Ovary (tissue), 9 donors: ENCODE results near the gene ASB2. TPM values are rescaled to one million over a fixed set of nuclear protein-coding genes. Genes with fewer than 3 reads are reported as not detected.

Source experiments
- DNase-seq, 5 donors: peaks; one replicate each; pipeline ENCODE4 v3.0.0-alpha.2; 2019 to 2020
- H3K27ac ChIP-seq, 2 donors: fragments of 200-600 bp; one replicate each; pipeline versions ENCODE4 v1.5.1 to v1.8.0; 2019 to 2022
- H3K27me3 ChIP-seq: fragments of 200-600 bp; one replicate; pipeline ENCODE4 v1.8.0; 2022
- H3K36me3 ChIP-seq: fragments of 200-600 bp; sonication (generic); one replicate; pipeline ENCODE4 v1.5.1; 2019
- H3K4me1 ChIP-seq: one replicate; pipeline ENCODE4 v1.8.1; 2013; ENCODE audit warnings: mild to moderate bottlenecking, moderate library complexity; ENCODE audit not compliant: insufficient read depth
- H3K4me3 ChIP-seq: fragments of 200-600 bp; sonication (generic); one replicate; pipeline ENCODE4 v1.5.1; 2017
- H3K9me3 ChIP-seq, 2 donors: fragments of 200-600 bp in 1 of 2; sonication (generic) in 1 of 2; one replicate each; pipeline versions ENCODE4 v1.5.1 to v1.8.1; 2013 to 2019; ENCODE audit warnings: mild to moderate bottlenecking in 1 of 2, moderate library complexity in 1 of 2
- EP300 ChIP-seq: sonication (generic); formaldehyde crosslinking; IDR thresholded peaks from one replicate; pipeline ENCODE4 v1.6.1; 2017; ENCODE audit warnings: antibody characterized with exemption
- POLR2A ChIP-seq: fragments of 450-650 bp; IDR thresholded peaks from one replicate; pipeline ENCODE4 v1.6.1; 2017; ENCODE audit warnings: antibody characterized with exemption, mild to moderate bottlenecking, moderate library complexity
- WGBS, 3 donors: extraction: QIAGEN DNeasy Blood & Tissue Kit in 1 of 3; methylation state at CpG; one replicate each; pipeline versions ENCODE4 v1.1.5 to v1.1.7; 2013 to 2017; 5-methylcytosine and 5-hydroxymethylcytosine counted together
- intact Hi-C, 4 donors: fragments of 100-400 bp; cut with DNase I; formaldehyde crosslinking; loops; one replicate each; pipeline versions ENCODE4 v1.11.0 to v1.15.1; 2022 to 2023
- polyA plus RNA-seq, 2 donors: library from polyadenylated mRNA; stranded (reverse); fragments of 200-250 nt in 1 of 2; fragments of 350-450 nt in 1 of 2; fragmentation: Illumina TruSeq in 1 of 2; extraction: RNeasy Lipid Tissue Mini Kit (QIAGEN cat#74804) in 1 of 2; gene quantifications; one replicate each; pipeline ENCODE4 v1.2.3, GENCODE V29; 2013 to 2014
- total RNA-seq, 7 donors: library from RNA; depleted of rRNA in 2 of 7; stranded (reverse); fragments of >200 nt in 2 of 7; fragmentation: NEBNext Ultra II Directional in 3 of 7; extraction: Animal tissue kit (Norgen Biotek cat#: 25700) in 3 of 7; gene quantifications; one replicate each; pipeline versions ENCODE4 v1.1.0 to v1.2.4, GENCODE V29; 2016 to 2023
- TF ChIP-seq, protein P1 (sequence below), 3 donors: fragments of 450-650 bp in 2 of 3; fragments of 200-600 bp in 1 of 3; IDR thresholded peaks; one replicate each; pipeline versions ENCODE4 v1.5.1 to v1.8.0; 2016 to 2022; ENCODE audit warnings: antibody characterized with exemption in 3 of 3, mild to moderate bottlenecking in 1 of 3
- donor health status: DM: no; HTN: no; CAD: no; lungs with moderate emphysema.
- donor health status: DM: no; HTN: no; CAD: no.
- donor health status: Bipolar disorder and iron deficiency.
- donor health status: DM: yes; HTN: yes; CAD: no.
- donor health status: DM: no; HTN: no; CAD: no.
- donor health status: DM: yes; HTN: yes; CAD: no.

Gene ASB2
- total and polyA plus RNA-seq, 9 donors, result 1.3 to 25.6 (median 3.0) TPM

- H3K4me3 ChIP-seq, result no peak overlapping the region
- TF ChIP-seq EP300, result no peak
- TF ChIP-seq, protein P1, sequence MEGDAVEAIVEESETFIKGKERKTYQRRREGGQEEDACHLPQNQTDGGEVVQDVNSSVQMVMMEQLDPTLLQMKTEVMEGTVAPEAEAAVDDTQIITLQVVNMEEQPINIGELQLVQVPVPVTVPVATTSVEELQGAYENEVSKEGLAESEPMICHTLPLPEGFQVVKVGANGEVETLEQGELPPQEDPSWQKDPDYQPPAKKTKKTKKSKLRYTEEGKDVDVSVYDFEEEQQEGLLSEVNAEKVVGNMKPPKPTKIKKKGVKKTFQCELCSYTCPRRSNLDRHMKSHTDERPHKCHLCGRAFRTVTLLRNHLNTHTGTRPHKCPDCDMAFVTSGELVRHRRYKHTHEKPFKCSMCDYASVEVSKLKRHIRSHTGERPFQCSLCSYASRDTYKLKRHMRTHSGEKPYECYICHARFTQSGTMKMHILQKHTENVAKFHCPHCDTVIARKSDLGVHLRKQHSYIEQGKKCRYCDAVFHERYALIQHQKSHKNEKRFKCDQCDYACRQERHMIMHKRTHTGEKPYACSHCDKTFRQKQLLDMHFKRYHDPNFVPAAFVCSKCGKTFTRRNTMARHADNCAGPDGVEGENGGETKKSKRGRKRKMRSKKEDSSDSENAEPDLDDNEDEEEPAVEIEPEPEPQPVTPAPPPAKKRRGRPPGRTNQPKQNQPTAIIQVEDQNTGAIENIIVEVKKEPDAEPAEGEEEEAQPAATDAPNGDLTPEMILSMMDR (IDR thresholded peaks at IDR 0.05), result no peak
- TF ChIP-seq POLR2A, result no peak
- WGBS, 3 donors, result 68 to 82% (median 78%) methylated on average over 10 of the region's 10 CpGs
- no peaks in the 10 kb centered on the region for H3K27me3 ChIP-seq
- no peaks in the 10 kb centered on the region for H3K9me3 ChIP-seq
- no peak for DNase-seq
- H3K36me3 ChIP-seq, result no peaks in the 10 kb centered on the region
- H3K4me1 ChIP-seq, result no peaks in the 10 kb centered on the region
- no peak overlapping the region for H3K27ac ChIP-seq
- intact Hi-C loops, result no loop called here
Measured at GRCh38 chr14:94022532-94023411, 46.4 kb upstream of the ASB2 start.

- intact Hi-C loops, result no loop called here
- H3K4me3 ChIP-seq, result no peak overlapping the region
- H3K9me3 ChIP-seq, result no peaks in the 10 kb centered on the region
- H3K36me3 ChIP-seq, result no peaks in the 10 kb centered on the region
- TF ChIP-seq, protein P1 (IDR thresholded peaks at IDR 0.05), result no peak
- no peak for TF ChIP-seq EP300
- no peak for TF ChIP-seq POLR2A
- no peak for DNase-seq
- no peaks in the 10 kb centered on the region for H3K4me1 ChIP-seq
- 57 to 72% (median 63%) methylated on average over 10 of the region's 10 CpGs for WGBS, 3 donors
- H3K27me3 ChIP-seq, result no peaks in the 10 kb centered on the region
- no peak overlapping the region for H3K27ac ChIP-seq
Measured at GRCh38 chr14:94021416-94022157, 45.2 kb upstream of the ASB2 start.

- Histone ChIP-seq H3K36me3 (no peaks in the 10 kb centered on the region), H3K4me1 (no peaks in the 10 kb centered on the region), H3K27ac (no peak overlapping the region), H3K4me3 (no peak overlapping the region), H3K9me3 (no peaks in the 10 kb centered on the region), H3K27me3 (no peaks in the 10 kb centered on the region)
- WGBS, 3 donors, result 75 to 87% (median 79%) methylated on average over 2 of the region's 2 CpGs
- no peak for TF ChIP-seq EP300
- TF ChIP-seq, protein P1 (IDR thresholded peaks at IDR 0.05), result no peak
- no peak for TF ChIP-seq POLR2A
- intact Hi-C loops, result no loop called here
- DNase-seq, result no peak
Measured at GRCh38 chr14:94021001-94021400, 44.6 kb upstream of the ASB2 start.

DNA sequence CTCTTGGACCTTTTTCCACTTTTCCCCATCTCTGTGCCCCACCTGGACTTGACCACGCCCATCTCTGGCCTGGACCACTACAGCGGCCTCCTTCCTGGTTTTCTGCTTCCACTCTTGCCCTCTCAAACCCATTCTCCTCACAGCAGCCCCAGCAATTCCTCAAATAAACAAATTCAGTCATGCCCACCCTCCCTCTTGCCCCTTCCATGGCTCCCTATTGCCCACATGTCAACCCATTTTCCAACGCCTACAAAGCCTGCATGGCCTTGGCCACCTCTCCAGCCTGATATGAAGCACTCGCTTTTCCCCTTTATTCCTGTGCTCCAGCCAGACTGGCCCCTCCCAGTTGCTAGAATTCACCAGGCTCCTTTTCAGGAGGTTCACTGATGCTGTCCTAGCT is 43.9 kb upstream of the ASB2 start:
- H3K4me1 ChIP-seq, result no peaks in the 10 kb centered on the region
- H3K9me3 ChIP-seq, result no peaks in the 10 kb centered on the region
- H3K27ac ChIP-seq, result no peak overlapping the region
- no peak for DNase-seq
- intact Hi-C loops, result no loop called here
- WGBS, 3 donors, result 79 to 82% (median 80%) methylated on average over 4 of the region's 4 CpGs
- H3K27me3 ChIP-seq, result no peaks in the 10 kb centered on the region
- no peak for TF ChIP-seq EP300
- TF ChIP-seq, protein P1 (IDR thresholded peaks at IDR 0.05), result no peak
- TF ChIP-seq POLR2A, result no peak
- no peaks in the 10 kb centered on the region for H3K36me3 ChIP-seq
- H3K4me3 ChIP-seq, result no peak overlapping the region
